ENCODE measurements around the gene UBAP1L.

GRCh38 chr15:65055201-65055870, 59.7 kb downstream of the UBAP1L start:
- TF ChIP-seq EZH2 (IDR thresholded peaks at IDR 0.05; ENCODE audit: low read depth) (no peak), CTCF (conservative IDR thresholded peaks at IDR 0.05) (no peak)
